Kidney (tissue), 14 donors: ENCODE measurements around the gene ZFP91. TPM values are rescaled to one million over a fixed set of nuclear protein-coding genes. Genes with fewer than 3 reads are reported as not detected.

Experiments
- DNase-seq, 5 donors: peaks; one replicate each; pipeline ENCODE4 v3.0.0-alpha.2; 2013 to 2020
- FAIRE-seq: peaks from 2 replicates; lab custom pipeline; 2012; peaks lifted over from hg19 to GRCh38; lab: Jason Lieb, UNC
- H3K27ac ChIP-seq, 2 donors: one replicate each; pipeline ENCODE4 v1.7.0; 2013; ENCODE audit warnings: low read depth in 2 of 2, low read length in 2 of 2, inconsistent platforms in 1 of 2
- H3K27me3 ChIP-seq: one replicate; pipeline ENCODE4 v1.7.1; 2013; ENCODE audit warnings: low read length, inconsistent platforms; ENCODE audit not compliant: control insufficient read depth, insufficient read depth
- H3K36me3 ChIP-seq, 3 donors: one replicate each; pipeline versions ENCODE4 v1.7.0 to v1.7.1; 2013; ENCODE audit warnings: low read length in 3 of 3, control low read depth in 1 of 3, inconsistent platforms in 1 of 3; ENCODE audit not compliant: insufficient read depth in 3 of 3, control insufficient read depth in 2 of 3
- H3K4me1 ChIP-seq, 3 donors: one replicate each; pipeline versions ENCODE4 v1.7.0 to v1.7.1; 2013; ENCODE audit warnings: low read length in 3 of 3, inconsistent platforms in 1 of 3, low read depth in 1 of 3; ENCODE audit not compliant: control insufficient read depth in 2 of 3, insufficient read depth in 2 of 3
- H3K4me3 ChIP-seq, 3 donors: one replicate each; pipeline versions ENCODE4 v1.7.0 to v1.8.1; 2013; ENCODE audit warnings: low read length in 3 of 3, control low read depth in 1 of 3, inconsistent platforms in 1 of 3
- H3K9ac ChIP-seq, 3 donors: one replicate each; pipeline versions ENCODE4 v1.7.0 to v1.7.1; 2013; ENCODE audit warnings: low read length in 3 of 3, control low read depth in 1 of 3, inconsistent platforms in 1 of 3
- H3K9me3 ChIP-seq, 3 donors: one replicate each; pipeline versions ENCODE4 v1.7.0 to v1.7.1; 2013; ENCODE audit warnings: low read length in 3 of 3, control low read depth in 1 of 3, inconsistent platforms in 1 of 3; ENCODE audit not compliant: control insufficient read depth in 2 of 3, insufficient read depth in 1 of 3
- intact Hi-C: fragments of 100-400 bp; cut with DNase I; formaldehyde crosslinking; loops from one replicate; pipeline ENCODE4 v1.11.1; 2022
- polyA plus RNA-seq: library from polyadenylated mRNA; stranded (reverse); fragments of 350-450 nt; fragmentation: Illumina TruSeq; extraction: RNeasy Lipid Tissue Mini Kit (QIAGEN cat#74804); gene quantifications from one replicate; pipeline ENCODE4 v1.2.3, GENCODE V29; 2014; ENCODE audit warnings: low read depth, low replicate concordance; ENCODE audit not compliant: insufficient read depth
- total RNA-seq: library from RNA; stranded (reverse); fragmentation: NEBNext Ultra II Directional; extraction: Animal tissue kit (Norgen Biotek cat#: 25700); gene quantifications from one replicate; pipeline ENCODE4 v1.2.1, GENCODE V29; 2021
- TF ChIP-seq, protein P1 (sequence below): IDR thresholded peaks from 3 replicates; pipeline ENCODE4 v1.5.1; 2012; ENCODE audit warnings: mild to moderate bottlenecking, moderate library complexity, borderline replicate concordance; ENCODE audit not compliant: insufficient read depth; ENCODE audit errors: extremely low read depth
- donor health status: control.
- donor health status: control.
- donor health status: control.
- donor health status: control.
- donor health status: control.
- donor health status: DM: yes; HTN: yes; CAD: no.
- donor health status: Normal renal cell carcinoma (clear cell type).

ZFP91 gene
- total and polyA plus RNA-seq, 2 donors from 2014 or later: 14.9 to 43.7 TPM

DNA sequence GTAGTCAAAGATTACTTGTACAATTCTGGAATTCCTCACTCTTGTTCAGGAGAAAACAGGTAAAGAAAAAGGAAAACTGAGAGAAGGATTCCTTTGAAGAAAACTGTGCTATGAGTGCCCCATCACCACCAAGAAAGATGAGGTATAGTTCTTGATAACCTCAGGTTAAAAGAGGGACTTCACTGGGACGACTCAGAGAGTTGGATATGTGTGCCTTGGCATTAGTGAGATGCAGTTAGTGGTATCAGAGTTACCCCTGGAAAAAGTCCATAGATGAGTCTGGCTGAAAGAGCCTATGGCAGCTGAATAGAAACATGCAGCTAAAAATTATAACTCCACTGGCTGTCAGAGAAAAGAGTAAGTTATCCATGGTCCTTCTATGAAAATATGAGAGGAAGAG, 32.0 kb upstream of the ZFP91 start:
- no peak overlapping the region for H3K4me3 ChIP-seq
- H3K4me1 ChIP-seq: no peaks in the 10 kb centered on the region
- intact Hi-C loops: no loop called here
- no peaks in the 10 kb centered on the region for H3K9me3 ChIP-seq
- TF ChIP-seq, protein P1, sequence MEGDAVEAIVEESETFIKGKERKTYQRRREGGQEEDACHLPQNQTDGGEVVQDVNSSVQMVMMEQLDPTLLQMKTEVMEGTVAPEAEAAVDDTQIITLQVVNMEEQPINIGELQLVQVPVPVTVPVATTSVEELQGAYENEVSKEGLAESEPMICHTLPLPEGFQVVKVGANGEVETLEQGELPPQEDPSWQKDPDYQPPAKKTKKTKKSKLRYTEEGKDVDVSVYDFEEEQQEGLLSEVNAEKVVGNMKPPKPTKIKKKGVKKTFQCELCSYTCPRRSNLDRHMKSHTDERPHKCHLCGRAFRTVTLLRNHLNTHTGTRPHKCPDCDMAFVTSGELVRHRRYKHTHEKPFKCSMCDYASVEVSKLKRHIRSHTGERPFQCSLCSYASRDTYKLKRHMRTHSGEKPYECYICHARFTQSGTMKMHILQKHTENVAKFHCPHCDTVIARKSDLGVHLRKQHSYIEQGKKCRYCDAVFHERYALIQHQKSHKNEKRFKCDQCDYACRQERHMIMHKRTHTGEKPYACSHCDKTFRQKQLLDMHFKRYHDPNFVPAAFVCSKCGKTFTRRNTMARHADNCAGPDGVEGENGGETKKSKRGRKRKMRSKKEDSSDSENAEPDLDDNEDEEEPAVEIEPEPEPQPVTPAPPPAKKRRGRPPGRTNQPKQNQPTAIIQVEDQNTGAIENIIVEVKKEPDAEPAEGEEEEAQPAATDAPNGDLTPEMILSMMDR: no peak
- H3K36me3 ChIP-seq: peaks cover 4 to 28% (median 25%) of the 10 kb centered on the region in 3 donors
- H3K27me3 ChIP-seq: no peaks in the 10 kb centered on the region
- DNase-seq (no peak), FAIRE-seq (no peak)
- H3K27ac ChIP-seq: no peak overlapping the region
- no peak overlapping the region for H3K9ac ChIP-seq

DNA sequence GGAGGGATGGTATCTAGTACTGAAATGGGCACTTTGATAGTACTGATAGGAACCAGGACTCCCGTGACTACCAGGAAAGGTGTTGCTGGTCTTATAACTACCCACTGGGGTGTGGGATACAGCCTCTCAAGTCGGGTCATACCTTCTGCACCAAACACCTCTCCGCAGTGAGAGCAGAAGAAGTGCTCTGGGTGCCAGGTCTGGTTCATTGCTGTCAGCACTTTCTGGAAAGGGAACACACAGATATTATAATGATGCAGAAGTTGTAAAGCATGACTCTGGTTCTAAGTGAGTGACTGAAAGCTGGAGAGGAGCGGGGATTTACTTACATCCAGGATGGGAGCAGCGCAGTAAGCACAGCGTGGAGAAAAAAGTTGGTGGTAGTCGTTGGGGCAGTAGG, 29.2 kb upstream of the ZFP91 start:
- TF ChIP-seq, protein P1: no peak
- Histone ChIP-seq H3K9ac (no peak overlapping the region), H3K4me1 (no peaks in the 10 kb centered on the region), H3K27me3 (no peaks in the 10 kb centered on the region), H3K36me3 (peaks cover 4 to 50% (median 37%) of the 10 kb centered on the region in 3 donors), H3K9me3 (no peaks in the 10 kb centered on the region), H3K27ac (no peak overlapping the region), H3K4me3 (no peak overlapping the region)
- no peak for FAIRE-seq
- DNase-seq: no peak
- intact Hi-C loops: no loop called here

DNA sequence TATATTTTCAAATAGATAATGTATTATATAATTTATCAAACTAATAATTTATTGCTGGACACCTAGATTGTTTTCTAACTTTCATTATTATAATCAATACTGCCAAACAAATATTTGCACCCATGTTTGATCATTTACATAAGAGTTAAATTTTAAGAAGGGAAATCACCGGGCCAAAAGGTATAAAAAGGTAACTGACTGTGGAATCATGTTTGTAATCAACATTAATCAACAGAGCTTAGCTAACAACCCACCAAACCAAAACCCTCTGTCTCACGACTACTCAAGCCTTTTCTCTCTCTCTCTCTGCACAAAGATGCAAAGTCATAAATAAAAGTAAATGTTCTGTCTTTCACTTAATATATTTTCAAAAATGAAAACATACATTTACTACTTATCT, 18.0 kb upstream of the ZFP91 start:
- intact Hi-C loops: no loop called here
- no peak for FAIRE-seq
- DNase-seq: no peak
- Histone ChIP-seq H3K36me3 (peaks cover 0 to 12% (median 9%) of the 10 kb centered on the region in 3 donors), H3K27ac (no peak overlapping the region), H3K9me3 (no peaks in the 10 kb centered on the region), H3K9ac (no peak overlapping the region), H3K27me3 (no peaks in the 10 kb centered on the region), H3K4me1 (peaks cover 0 to 20% (median 10%) of the 10 kb centered on the region in 3 donors), H3K4me3 (no peak overlapping the region)
- TF ChIP-seq, protein P1: no peak
